GM19397 (cell line): ENCODE measurements around the gene EIF2B2.

ENCODE experiments used
- ATAC-seq: cut with Tn5 transposase; IDR thresholded peaks from one replicate; pipeline ENCODE4 v1.9.1; 2021; ENCODE audit warnings: mild to moderate bottlenecking, moderate library complexity; ENCODE audit not compliant: unreplicated experiment

The EIF2B2 gene

GRCh38 chr14:74973905-74974363 lies 28.8 kb upstream of the EIF2B2 start:
- ATAC-seq: no peak

GRCh38 chr14:74974364-74975058 lies 28.2 kb upstream of the EIF2B2 start:
- ATAC-seq: no peak

- ATAC-seq: no peak
Measured at GRCh38 chr14:74975059-74975810, 27.5 kb upstream of the EIF2B2 start.

- no peak for ATAC-seq
Measured at GRCh38 chr14:74976264-74977113, 26.2 kb upstream of the EIF2B2 start.

- ATAC-seq: no peak
Measured at GRCh38 chr14:74977164-74977900, 25.4 kb upstream of the EIF2B2 start.

- ATAC-seq: no peak
Measured at GRCh38 chr14:74977901-74978385, 24.8 kb upstream of the EIF2B2 start.

GRCh38 chr14:74978416-74978947 lies 24.2 kb upstream of the EIF2B2 start:
- no peak for ATAC-seq

GRCh38 chr14:74979029-74979428 lies 23.7 kb upstream of the EIF2B2 start:
- no peak for ATAC-seq

- no peak for ATAC-seq
Measured at GRCh38 chr14:74979442-74980397, 23.0 kb upstream of the EIF2B2 start.

- ATAC-seq: no peak
Measured at GRCh38 chr14:74980398-74980730, 22.4 kb upstream of the EIF2B2 start.

GRCh38 chr14:74980731-74981461 lies 21.8 kb upstream of the EIF2B2 start:
- ATAC-seq: no peak

- ATAC-seq: no peak
Measured at GRCh38 chr14:74981462-74981782, 21.3 kb upstream of the EIF2B2 start.

GRCh38 chr14:74981833-74982232 lies 20.9 kb upstream of the EIF2B2 start:
- ATAC-seq: no peak

GRCh38 chr14:74982661-74983060 lies 20.1 kb upstream of the EIF2B2 start:
- ATAC-seq: no peak

GRCh38 chr14:74983343-74983742 lies 19.4 kb upstream of the EIF2B2 start:
- no peak for ATAC-seq

- ATAC-seq: no peak
Measured at GRCh38 chr14:74984236-74985027, 18.3 kb upstream of the EIF2B2 start.

GRCh38 chr14:74985028-74985310 lies 17.8 kb upstream of the EIF2B2 start:
- no peak for ATAC-seq

- no peak for ATAC-seq
Measured at GRCh38 chr14:74985806-74986205, 16.9 kb upstream of the EIF2B2 start.
